ENCODE results near the gene FILIP1. TPM values are rescaled to one million over a fixed set of nuclear protein-coding genes. Genes with fewer than 3 reads are reported as not detected.

FILIP1 gene
- total and polyA plus RNA-seq, 2 of the 8 experiments (the other 6 are each of a cell fraction or from before 2014, with no cell fraction given) = 2.4 to 5.7 TPM

DNA sequence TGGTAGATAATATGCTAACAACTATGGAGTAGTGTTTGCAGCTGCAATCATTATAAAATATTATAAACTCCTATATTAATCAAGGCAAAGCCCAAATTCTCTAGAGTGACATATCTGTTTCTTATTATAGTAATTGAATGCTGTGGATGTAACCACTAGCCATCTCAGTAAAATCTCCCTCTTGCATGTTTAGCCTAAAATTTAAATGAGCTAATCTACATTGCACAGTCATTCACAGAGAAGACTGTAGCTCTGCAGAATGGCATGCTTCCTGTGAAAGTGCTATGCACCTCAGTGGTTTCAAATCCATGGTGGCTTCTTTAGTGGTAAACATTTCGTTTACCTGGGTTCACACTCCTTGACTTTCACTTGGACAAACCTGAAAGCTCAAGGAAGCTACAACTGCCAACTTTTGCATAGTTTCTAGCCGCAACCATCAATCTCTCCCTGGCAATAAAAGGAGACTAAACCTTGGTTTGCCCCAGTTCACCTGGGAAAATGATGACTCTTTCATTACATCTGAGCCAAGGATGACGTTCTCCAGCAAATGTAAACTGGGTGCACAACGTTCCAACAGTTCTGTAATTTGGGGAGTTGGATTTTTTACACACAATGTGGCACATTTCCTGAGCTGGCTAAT is 47.2 kb downstream of the FILIP1 start:
- Histone ChIP-seq H3K18ac (ENCODE audit: extremely low read depth, low read length) (no peak overlapping the region), H2BK20ac (ENCODE audit: low read length) (no peak overlapping the region), H2AK5ac (ENCODE audit: low read depth, low read length) (no peak overlapping the region), H3K79me1 (ENCODE audit: low read depth, low read length) (no peaks in the 10 kb centered on the region), H4K5ac (ENCODE audit: insufficient read length, low read depth, low read length) (no peak overlapping the region), H3K4me2 (ENCODE audit: insufficient read depth in 1 of 2, low read depth in 2 of 2, low read length in 2 of 2) (no peak overlapping the region), H3K4me1 (replicated peaks in 1 of 4; ENCODE audit: control insufficient read depth in 3 of 4, insufficient read depth in 4 of 4, low read length in 3 of 4) (peaks cover 0 to 2% (median 0%) of the 10 kb centered on the region in 4 experiments; a peak in 1 of 7 replicates), H4K91ac (replicated peaks; ENCODE audit: insufficient read length, low read length) (no peak overlapping the region), H3K56ac (replicated peaks; ENCODE audit: insufficient read length, low read depth, low read length) (no peak overlapping the region), H2BK120ac (replicated peaks; ENCODE audit: low read depth, low read length) (no peak overlapping the region), H3K4me3 (ENCODE audit: extremely low read depth in 1 of 4, insufficient read depth in 2 of 4, low read depth in 3 of 4, low read length in 4 of 4) (no peak overlapping the region), H3K23me2 (ENCODE audit: low read depth, low read length) (no peaks in the 10 kb centered on the region), H3K36me3 (ENCODE audit: control insufficient read depth in 2 of 4, insufficient read depth in 4 of 4, low read length in 3 of 4) (no peaks in the 10 kb centered on the region), H3K14ac (ENCODE audit: insufficient read length) (no peak overlapping the region), H3K27ac (ENCODE audit: low read depth, low read length) (no peak overlapping the region), H3K9me3 (ENCODE audit: insufficient read depth in 2 of 2, low read depth in 1 of 2, low read length in 1 of 2) (peaks cover 0 to 2% of the 10 kb centered on the region in 2 experiments; a peak in 1 of 4 replicates), H3K27me3 (replicated peaks in 1 of 4; ENCODE audit: control insufficient read depth in 3 of 4, extremely low read depth in 1 of 4, insufficient read depth in 3 of 4, low read length in 3 of 4) (no peaks in the 10 kb centered on the region), H4K20me1 (replicated peaks in 1 of 2; ENCODE audit: control insufficient read depth in 1 of 2, insufficient read depth in 2 of 2, low read length in 2 of 2) (no peaks in the 10 kb centered on the region), H3K23ac (ENCODE audit: insufficient read length) (no peak overlapping the region), H2BK15ac (ENCODE audit: low read length) (no peak overlapping the region), H3K9ac (replicated peaks in 1 of 4; ENCODE audit: extremely low read depth in 1 of 4, low read depth in 3 of 4, low read length in 3 of 4) (no peak overlapping the region), H2AFZ (ENCODE audit: low read length) (peak overlapping the region; percentile 89), H2BK5ac (ENCODE audit: low read depth, low read length) (no peak overlapping the region), H4K8ac (ENCODE audit: extremely low read depth, insufficient read depth, low read length) (no peak overlapping the region), H3K4ac (replicated peaks; ENCODE audit: insufficient read length, low read depth, low read length) (no peak overlapping the region), H2BK12ac (ENCODE audit: low read depth, low read length) (no peak overlapping the region), H3K79me2 (ENCODE audit: control insufficient read depth in 1 of 2, insufficient read depth in 2 of 2, low read length in 2 of 2) (no peaks in the 10 kb centered on the region)
- no peak for DNase-seq (ENCODE audit: low read depth in 1 of 2, low spot score in 2 of 2)
- no peak for TF ChIP-seq RNF2 (IDR thresholded peaks at IDR 0.05; ENCODE audit: borderline replicate concordance, low read depth, low read length, missing control alignments, poor library complexity, severe bottlenecking)
- TF ChIP-seq TBP (IDR thresholded peaks at IDR 0.05; ENCODE audit: low read depth, low read length) = no peak
- no peak for TF ChIP-seq TAF1 (IDR thresholded peaks at IDR 0.05; ENCODE audit: low read depth, low read length)
- no peak for TF ChIP-seq RXRA (IDR thresholded peaks at IDR 0.05; ENCODE audit: insufficient read depth, low read depth, low read length)
- ChIA-PET POLR2A (ENCODE audit: partially characterized antibody) (interaction anchor here (0.6 kb wide), 1 partner anchor 154 kb away, joined by 4 read pairs; no protein-coding TSS in a partner anchor), CTCF (ENCODE audit: partially characterized antibody) (no interaction called here)
- no peak for FAIRE-seq
- 74% methylated on average over 4 of the region's 4 CpGs; no CpG with 5 or more reads in 1 of the 2 experiments for WGBS, 2 experiments (ENCODE audit: extremely low coverage in 1 of 2, insufficient coverage in 1 of 2, insufficient read length in 1 of 2, insufficient replicate concordance in 2 of 2, low coverage in 1 of 2, low lambda C conversion rate in 2 of 2, missing lambda C conversion rate in 1 of 2)

All from H1 (cell line).